ENCODE data around the gene MED16. TPM values are rescaled to one million over a fixed set of nuclear protein-coding genes. Genes with fewer than 3 reads are reported as not detected.

Gene MED16
- total RNA-seq, 3 donors from 2014 or later = 14.9 to 33.1 (median 32.8) TPM

- no peaks in the 10 kb centered on the region for H3K36me3 ChIP-seq
- intact Hi-C loops (cut with DNase I; ENCODE audit: low total_unique reads) = loop anchor here (5.0 to 10.0 kb wide), 2 partner anchors 325 to 753 kb away; no protein-coding TSS in a partner anchor
- no peak overlapping the region for H3K27ac ChIP-seq
- H3K4me1 ChIP-seq = no peaks in the 10 kb centered on the region
- TF ChIP-seq POLR2AphosphoS5 (IDR thresholded peaks at IDR 0.05) (no peak), POLR2A (IDR thresholded peaks at IDR 0.05) (no peak), CTCF (IDR thresholded peaks at IDR 0.05) (no peak)
- no peak overlapping the region for H3K4me3 ChIP-seq
- H3K27me3 ChIP-seq = no peaks in the 10 kb centered on the region
- DNase-seq (ENCODE audit: low spot score in 2 of 2) = no peak
- no peaks in the 10 kb centered on the region for H3K9me3 ChIP-seq
Measured at GRCh38 chr19:889662-890295, 3.2 kb downstream of the MED16 start.

- intact Hi-C loops (cut with DNase I; ENCODE audit: low total_unique reads) = no loop called here
- Histone ChIP-seq H3K4me3 (no peak overlapping the region), H3K36me3 (no peaks in the 10 kb centered on the region), H3K27me3 (no peaks in the 10 kb centered on the region), H3K4me1 (no peaks in the 10 kb centered on the region), H3K9me3 (no peaks in the 10 kb centered on the region), H3K27ac (no peak overlapping the region)
- no peak for TF ChIP-seq POLR2AphosphoS5 (IDR thresholded peaks at IDR 0.05)
- TF ChIP-seq CTCF (IDR thresholded peaks at IDR 0.05) = no peak
- TF ChIP-seq POLR2A (IDR thresholded peaks at IDR 0.05) = no peak
- no peak for DNase-seq (ENCODE audit: low spot score in 2 of 2)
Measured at GRCh38 chr19:888581-889385, 4.2 kb downstream of the MED16 start.

DNA sequence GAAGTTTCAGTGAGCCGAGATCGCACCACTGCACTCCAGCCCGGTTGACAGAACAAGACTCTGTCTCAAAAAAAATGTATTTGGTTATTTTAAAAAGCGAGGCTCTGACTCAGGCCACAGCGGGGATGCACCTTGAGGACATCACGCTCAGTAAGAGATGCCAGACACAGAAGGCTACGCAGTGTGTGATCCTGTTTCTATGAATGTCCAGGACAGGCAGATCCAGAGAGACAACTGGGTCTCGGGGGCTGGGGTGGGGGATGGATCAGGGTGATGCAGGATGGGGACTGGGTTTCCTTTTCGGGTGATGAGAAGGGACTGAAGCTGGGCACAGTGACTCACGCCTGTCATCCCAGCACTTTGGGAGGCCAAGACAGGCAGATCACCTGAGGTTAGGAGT is 5.4 kb downstream of the MED16 start:
- TF ChIP-seq POLR2AphosphoS5 (IDR thresholded peaks at IDR 0.05) (no peak), POLR2A (IDR thresholded peaks at IDR 0.05) (no peak), CTCF (IDR thresholded peaks at IDR 0.05) (no peak)
- intact Hi-C loops (cut with DNase I; ENCODE audit: low total_unique reads) = no loop called here
- Histone ChIP-seq H3K4me1 (no peaks in the 10 kb centered on the region), H3K27me3 (no peaks in the 10 kb centered on the region), H3K9me3 (no peaks in the 10 kb centered on the region), H3K27ac (no peak overlapping the region), H3K36me3 (no peaks in the 10 kb centered on the region), H3K4me3 (no peak overlapping the region)
- no peak for DNase-seq (ENCODE audit: low spot score in 2 of 2)

- Histone ChIP-seq H3K27ac (no peak overlapping the region), H3K4me3 (no peak overlapping the region), H3K9me3 (no peaks in the 10 kb centered on the region), H3K27me3 (no peaks in the 10 kb centered on the region), H3K36me3 (no peaks in the 10 kb centered on the region), H3K4me1 (no peaks in the 10 kb centered on the region)
- intact Hi-C loops (cut with DNase I; ENCODE audit: low total_unique reads) = no loop called here
- no peak for DNase-seq (ENCODE audit: low spot score in 2 of 2)
- TF ChIP-seq POLR2AphosphoS5 (IDR thresholded peaks at IDR 0.05) (no peak), CTCF (IDR thresholded peaks at IDR 0.05) (no peak)
Measured at GRCh38 chr19:887072-887471, 5.9 kb downstream of the MED16 start.

DNA sequence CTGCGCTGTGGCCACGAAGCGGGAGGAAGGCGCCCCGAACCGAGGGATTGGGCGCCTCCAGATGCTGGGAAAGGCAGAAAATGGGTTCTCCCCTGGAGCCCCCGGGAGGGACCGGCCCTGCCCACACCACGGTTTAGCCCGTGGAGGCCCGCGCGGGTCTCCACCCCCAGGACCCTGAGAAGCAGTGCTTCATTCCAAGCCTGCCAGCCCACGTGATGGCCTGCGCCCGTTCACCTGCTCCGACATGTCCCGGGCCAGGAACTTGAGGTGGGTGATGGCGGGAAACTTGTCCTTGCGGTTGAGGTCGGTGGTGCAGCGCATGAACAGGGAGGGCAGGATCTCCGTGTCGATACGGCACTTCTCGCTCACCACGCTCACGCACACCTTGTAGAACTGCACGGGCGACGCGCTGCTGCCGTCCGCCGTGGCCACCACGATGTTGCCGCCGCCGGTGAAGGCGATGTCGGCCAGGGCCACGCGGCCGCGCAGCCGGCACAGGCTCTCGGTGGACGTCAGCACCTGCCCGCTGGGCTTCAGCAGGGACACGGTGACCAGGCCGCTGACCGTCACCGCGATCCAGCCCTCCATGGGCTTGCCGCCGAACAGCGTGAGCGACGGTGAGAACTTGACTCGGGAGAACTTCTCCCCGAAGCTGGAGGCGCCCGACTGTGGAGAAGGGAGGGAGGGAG is 7.3 kb downstream of the MED16 start:
- DNase-seq (ENCODE audit: low spot score in 2 of 2) = no peak
- Histone ChIP-seq H3K4me1 (no peaks in the 10 kb centered on the region), H3K27ac (no peak overlapping the region), H3K36me3 (no peaks in the 10 kb centered on the region), H3K9me3 (no peaks in the 10 kb centered on the region), H3K27me3 (no peaks in the 10 kb centered on the region), H3K4me3 (no peak overlapping the region)
- intact Hi-C loops (cut with DNase I; ENCODE audit: low total_unique reads) = no loop called here
- TF ChIP-seq CTCF (IDR thresholded peaks at IDR 0.05) = no peak
- no peak for TF ChIP-seq POLR2A (IDR thresholded peaks at IDR 0.05)
- no peak for TF ChIP-seq POLR2AphosphoS5 (IDR thresholded peaks at IDR 0.05)
